Esophagus squamous epithelium (tissue), 4 donors: Measurements from ENCODE around the gene RPS23.

Experiments
- POLR2A ChIP-seq, 4 donors: fragments of 450-650 bp; IDR thresholded peaks; one replicate each; pipeline ENCODE4 v1.6.1; 2017; ENCODE audit warnings: antibody characterized with exemption in 4 of 4, mild to moderate bottlenecking in 4 of 4, moderate library complexity in 3 of 4
- TF ChIP-seq, protein P1 (sequence below), 6 experiments: fragments of 450-650 bp in 4 of 6; fragments of 200-600 bp in 2 of 6; sonication (generic) in 2 of 6; IDR thresholded peaks; one replicate each; pipeline ENCODE4 v1.5.1; 2016 to 2019; ENCODE audit warnings: antibody characterized with exemption in 6 of 6, mild to moderate bottlenecking in 4 of 6, moderate library complexity in 4 of 6

DNA sequence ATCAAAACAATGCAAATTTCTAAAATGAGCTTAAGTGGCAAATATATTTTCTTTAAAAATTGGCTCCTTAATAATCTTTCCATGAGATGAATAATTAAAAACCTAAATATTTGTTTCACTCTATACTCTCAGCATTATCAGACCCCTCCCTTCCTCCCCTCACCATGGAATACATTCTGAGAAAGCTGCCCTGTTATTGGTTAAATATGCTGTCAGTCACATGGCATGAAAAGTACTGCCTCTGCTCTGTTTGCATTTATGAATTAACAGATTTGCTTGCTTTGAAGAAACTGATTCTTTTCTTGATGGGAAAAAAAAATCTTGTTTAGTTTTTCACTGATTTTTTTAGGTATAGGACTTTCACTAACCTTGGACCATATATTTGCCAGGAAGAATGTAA lies 17.0 kb upstream of the RPS23 start:
- TF ChIP-seq, protein P1, sequence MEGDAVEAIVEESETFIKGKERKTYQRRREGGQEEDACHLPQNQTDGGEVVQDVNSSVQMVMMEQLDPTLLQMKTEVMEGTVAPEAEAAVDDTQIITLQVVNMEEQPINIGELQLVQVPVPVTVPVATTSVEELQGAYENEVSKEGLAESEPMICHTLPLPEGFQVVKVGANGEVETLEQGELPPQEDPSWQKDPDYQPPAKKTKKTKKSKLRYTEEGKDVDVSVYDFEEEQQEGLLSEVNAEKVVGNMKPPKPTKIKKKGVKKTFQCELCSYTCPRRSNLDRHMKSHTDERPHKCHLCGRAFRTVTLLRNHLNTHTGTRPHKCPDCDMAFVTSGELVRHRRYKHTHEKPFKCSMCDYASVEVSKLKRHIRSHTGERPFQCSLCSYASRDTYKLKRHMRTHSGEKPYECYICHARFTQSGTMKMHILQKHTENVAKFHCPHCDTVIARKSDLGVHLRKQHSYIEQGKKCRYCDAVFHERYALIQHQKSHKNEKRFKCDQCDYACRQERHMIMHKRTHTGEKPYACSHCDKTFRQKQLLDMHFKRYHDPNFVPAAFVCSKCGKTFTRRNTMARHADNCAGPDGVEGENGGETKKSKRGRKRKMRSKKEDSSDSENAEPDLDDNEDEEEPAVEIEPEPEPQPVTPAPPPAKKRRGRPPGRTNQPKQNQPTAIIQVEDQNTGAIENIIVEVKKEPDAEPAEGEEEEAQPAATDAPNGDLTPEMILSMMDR (IDR thresholded peaks at IDR 0.05), result no peak
- TF ChIP-seq POLR2A (IDR thresholded peaks at IDR 0.05), result no peak
